Mesenchymal stem cell (in vitro differentiated cells and primary cell): Measurements from ENCODE around the gene PTPRR.

ENCODE experiments used
- DNase-seq: peaks from one replicate; pipeline ENCODE4 v3.0.0-alpha.2; 2013
- H2AFZ ChIP-seq: one replicate; pipeline ENCODE4 v1.6.1; 2013; ENCODE audit warnings: low read depth, mild to moderate bottlenecking, control low read depth, inconsistent platforms, low read length, moderate library complexity
- H2AK5ac ChIP-seq: 2 replicates; pipeline ENCODE4 v1.6.1; 2013; ENCODE audit warnings: low read length, moderate library complexity, mild to moderate bottlenecking, inconsistent platforms; ENCODE audit not compliant: severe bottlenecking
- H2BK120ac ChIP-seq: one replicate; pipeline ENCODE4 v1.6.1; 2013; ENCODE audit warnings: low read depth, mild to moderate bottlenecking, inconsistent platforms, low read length, moderate library complexity
- H2BK12ac ChIP-seq, 2 experiments: one replicate each; pipeline ENCODE4 v1.6.1; 2013; ENCODE audit warnings: inconsistent platforms in 2 of 2, low read length in 2 of 2, mild to moderate bottlenecking in 2 of 2, moderate library complexity in 2 of 2, control low read depth in 1 of 2
- H2BK15ac ChIP-seq: one replicate; pipeline ENCODE4 v1.6.1; 2013; ENCODE audit warnings: mild to moderate bottlenecking, low read depth, inconsistent platforms; ENCODE audit not compliant: poor library complexity, severe bottlenecking
- H2BK5ac ChIP-seq: 2 replicates; pipeline ENCODE4 v1.6.1; 2013; ENCODE audit warnings: low read depth, mild to moderate bottlenecking, low read length, control low read depth, inconsistent platforms; ENCODE audit not compliant: poor library complexity, severe bottlenecking
- H3K14ac ChIP-seq, 2 experiments: one replicate each; pipeline ENCODE4 v1.6.1; 2013; ENCODE audit warnings: inconsistent platforms in 2 of 2, low read length in 2 of 2, control low read depth in 1 of 2, mild to moderate bottlenecking in 1 of 2, moderate library complexity in 1 of 2
- H3K18ac ChIP-seq, 2 experiments: one replicate each; pipeline ENCODE4 v1.6.1; 2013; ENCODE audit warnings: inconsistent platforms in 2 of 2, low read length in 2 of 2, control low read depth in 1 of 2, low read depth in 1 of 2, mild to moderate bottlenecking in 1 of 2
- H3K23ac ChIP-seq, 2 experiments: one replicate each; pipeline ENCODE4 v1.6.1; 2013; ENCODE audit warnings: inconsistent platforms in 2 of 2, low read length in 2 of 2, mild to moderate bottlenecking in 2 of 2, moderate library complexity in 2 of 2, control low read depth in 1 of 2
- H3K27ac ChIP-seq: 2 replicates; pipeline ENCODE4 v1.5.1; 2013; ENCODE audit warnings: mild to moderate bottlenecking, moderate library complexity, low read length, control low read depth, inconsistent platforms; ENCODE audit not compliant: poor library complexity, severe bottlenecking
- H3K27me3 ChIP-seq, 2 experiments: 2 replicates each; pipeline versions ENCODE4 v1.6.1 to v1.7.0; 2013; ENCODE audit warnings: low read length in 2 of 2, mild to moderate bottlenecking in 2 of 2, moderate library complexity in 2 of 2, control low read depth in 1 of 2, inconsistent platforms in 1 of 2; ENCODE audit not compliant: control insufficient read depth in 1 of 2, insufficient read depth in 1 of 2
- H3K36me3 ChIP-seq, 2 experiments: 2 replicates each; pipeline versions ENCODE4 v1.6.1 to v1.7.0; 2013; ENCODE audit warnings: low read length in 2 of 2, control low read depth in 1 of 2, inconsistent platforms in 1 of 2, low read depth in 1 of 2, mild to moderate bottlenecking in 1 of 2; ENCODE audit not compliant: insufficient read depth in 2 of 2, control insufficient read depth in 1 of 2
- H3K4ac ChIP-seq, 2 experiments: one replicate each; pipeline ENCODE4 v1.6.1; 2013; ENCODE audit warnings: inconsistent platforms in 2 of 2, low read length in 2 of 2, mild to moderate bottlenecking in 2 of 2, moderate library complexity in 2 of 2, control low read depth in 1 of 2, low read depth in 1 of 2
- H3K4me1 ChIP-seq: 2 replicates; pipeline ENCODE4 v1.6.1; 2013; ENCODE audit warnings: low read depth, low read length, control low read depth; ENCODE audit not compliant: control insufficient read depth, insufficient read depth
- H3K4me2 ChIP-seq: 2 replicates; pipeline ENCODE4 v1.6.1; 2013; ENCODE audit warnings: low read length, mild to moderate bottlenecking, inconsistent platforms; ENCODE audit not compliant: poor library complexity, severe bottlenecking
- H3K4me3 ChIP-seq, 2 experiments: 2 replicates each; pipeline versions ENCODE4 v1.5.1 to v1.7.0; 2013; ENCODE audit warnings: low read length in 2 of 2, mild to moderate bottlenecking in 2 of 2, control low read depth in 1 of 2, low read depth in 1 of 2; ENCODE audit not compliant: insufficient read depth in 1 of 2
- H3K79me1 ChIP-seq: replicated peaks from 2 replicates; pipeline ENCODE4 v1.6.1; 2013; ENCODE audit warnings: mild to moderate bottlenecking, control low read depth, low read length, inconsistent platforms; ENCODE audit not compliant: poor library complexity, severe bottlenecking
- H3K9ac ChIP-seq: 2 replicates; pipeline ENCODE4 v1.7.0; 2013; ENCODE audit warnings: mild to moderate bottlenecking, low read length, moderate library complexity
- H3K9me3 ChIP-seq: 2 replicates; pipeline ENCODE4 v1.7.0; 2013; ENCODE audit warnings: mild to moderate bottlenecking, low read length; ENCODE audit not compliant: control insufficient read depth
- H4K8ac ChIP-seq: one replicate; pipeline ENCODE4 v1.6.1; 2013; ENCODE audit warnings: inconsistent platforms, mild to moderate bottlenecking, low read length, moderate library complexity
- H4K91ac ChIP-seq: one replicate; pipeline ENCODE4 v1.6.1; 2013; ENCODE audit warnings: mild to moderate bottlenecking, low read length, inconsistent platforms
- WGBS: methylation state at CpG from one replicate; pipeline ENCODE4 v1.1.7; 2013; ENCODE audit warnings: mixed read lengths; 5-methylcytosine and 5-hydroxymethylcytosine counted together

PTPRR gene

GRCh38 chr12:70754330-70754741 is 166.2 kb downstream of the PTPRR start:
- no peaks in the 10 kb centered on the region for H3K36me3 ChIP-seq

GRCh38 chr12:70752327-70752726 is 168.2 kb downstream of the PTPRR start:
- Histone ChIP-seq H4K91ac (no peak overlapping the region), H2BK5ac (no peak overlapping the region), H3K9me3 (no peaks in the 10 kb centered on the region), H3K18ac (no peak overlapping the region), H3K36me3 (no peaks in the 10 kb centered on the region), H3K4ac (no peak overlapping the region), H3K27me3 (peaks cover 0 to 16% of the 10 kb centered on the region in 2 experiments), H3K79me1 (no peaks in the 10 kb centered on the region), H2BK120ac (no peak overlapping the region), H3K14ac (no peak overlapping the region), H3K23ac (no peak overlapping the region), H2BK12ac (no peak overlapping the region), H3K4me2 (no peak overlapping the region), H3K4me1 (no peaks in the 10 kb centered on the region), H2AK5ac (no peak overlapping the region), H2BK15ac (no peak overlapping the region), H2AFZ (no peak overlapping the region), H4K8ac (no peak overlapping the region), H3K9ac (no peak overlapping the region), H3K27ac (no peak overlapping the region), H3K4me3 (no peak overlapping the region)
- WGBS, result 92% methylated on average over 3 of the region's 3 CpGs
- DNase-seq, result no peak

More at GRCh38 chr12:70754330-70754741, 166.2 kb downstream of the PTPRR start:
- no peak overlapping the region for H3K18ac ChIP-seq
- no peak overlapping the region for H2BK15ac ChIP-seq
- H3K14ac ChIP-seq, result no peak overlapping the region
- no peak overlapping the region for H3K4ac ChIP-seq
- no peak overlapping the region for H3K27ac ChIP-seq
- no peak for DNase-seq
- no peaks in the 10 kb centered on the region for H3K79me1 ChIP-seq
- no peak overlapping the region for H2AFZ ChIP-seq
- H3K9me3 ChIP-seq, result no peaks in the 10 kb centered on the region
- H2BK120ac ChIP-seq, result no peak overlapping the region
- WGBS, result 83% methylated on average over 5 of the region's 6 CpGs
- H3K23ac ChIP-seq, result no peak overlapping the region
- H2BK12ac ChIP-seq, result no peak overlapping the region
- no peak overlapping the region for H3K4me2 ChIP-seq
- no peak overlapping the region for H4K91ac ChIP-seq
- H4K8ac ChIP-seq, result no peak overlapping the region
- H3K4me1 ChIP-seq, result no peaks in the 10 kb centered on the region
- H3K4me3 ChIP-seq, result peak overlapping the region in 1 of 2 experiments; percentile 72
- peaks cover 0 to 10% of the 10 kb centered on the region in 2 experiments for H3K27me3 ChIP-seq
- H2AK5ac ChIP-seq, result no peak overlapping the region
- H3K9ac ChIP-seq, result peak overlapping the region; percentile 27
- H2BK5ac ChIP-seq, result no peak overlapping the region

- H3K4me2 ChIP-seq, result no peak overlapping the region
- no peak overlapping the region for H2AK5ac ChIP-seq
- H3K4me1 ChIP-seq, result no peaks in the 10 kb centered on the region
- H4K8ac ChIP-seq, result no peak overlapping the region
- H3K27ac ChIP-seq, result no peak overlapping the region
- H2BK120ac ChIP-seq, result no peak overlapping the region
- H3K23ac ChIP-seq, result no peak overlapping the region
- no peak overlapping the region for H3K18ac ChIP-seq
- no peaks in the 10 kb centered on the region for H3K79me1 ChIP-seq
- no peak overlapping the region for H3K4ac ChIP-seq
- H2AFZ ChIP-seq, result no peak overlapping the region
- no peak for DNase-seq
- H2BK5ac ChIP-seq, result no peak overlapping the region
- H3K36me3 ChIP-seq, result no peaks in the 10 kb centered on the region
- H4K91ac ChIP-seq, result no peak overlapping the region
- H3K4me3 ChIP-seq, result no peak overlapping the region
- peaks cover 0 to 29% of the 10 kb centered on the region in 2 experiments for H3K27me3 ChIP-seq
- WGBS, result 89% methylated on average over 1 of the region's 2 CpGs
- H2BK12ac ChIP-seq, result no peak overlapping the region
- no peak overlapping the region for H3K9ac ChIP-seq
- no peak overlapping the region for H2BK15ac ChIP-seq
- no peaks in the 10 kb centered on the region for H3K9me3 ChIP-seq
- H3K14ac ChIP-seq, result no peak overlapping the region
Observed at GRCh38 chr12:70749931-70750330, 170.6 kb downstream of the PTPRR start.

- Histone ChIP-seq H2BK5ac (no peak overlapping the region), H2AFZ (no peak overlapping the region), H3K23ac (no peak overlapping the region), H2BK120ac (no peak overlapping the region), H3K27me3 (peaks cover 0 to 29% of the 10 kb centered on the region in 2 experiments), H3K9ac (no peak overlapping the region), H3K4me1 (no peaks in the 10 kb centered on the region), H3K4me3 (no peak overlapping the region), H3K27ac (no peak overlapping the region), H3K4ac (no peak overlapping the region), H3K79me1 (no peaks in the 10 kb centered on the region), H3K36me3 (no peaks in the 10 kb centered on the region), H3K18ac (no peak overlapping the region), H4K91ac (no peak overlapping the region), H4K8ac (no peak overlapping the region), H3K9me3 (no peaks in the 10 kb centered on the region), H3K14ac (no peak overlapping the region), H2BK12ac (no peak overlapping the region), H2AK5ac (no peak overlapping the region), H3K4me2 (no peak overlapping the region), H2BK15ac (no peak overlapping the region)
- WGBS, result 100% methylated on average over 1 of the region's 1 CpG
- no peak for DNase-seq
Observed at GRCh38 chr12:70748809-70749208, 171.7 kb downstream of the PTPRR start.
